Uterus (tissue), 2 donors: ENCODE results near the gene ADAMTSL1.

ENCODE experiments used
- POLR2A ChIP-seq, 2 donors: fragments of 450-650 bp; IDR thresholded peaks; one replicate each; pipeline ENCODE4 v1.6.1; 2016; ENCODE audit warnings: antibody characterized with exemption in 2 of 2, mild to moderate bottlenecking in 1 of 2, moderate library complexity in 1 of 2
- TF ChIP-seq, protein P1 (sequence below), 4 experiments: fragments of 200-600 bp in 2 of 4; fragments of 450-650 bp in 2 of 4; sonication (generic) in 2 of 4; IDR thresholded peaks; one replicate each; pipeline ENCODE4 v1.5.1; 2016 to 2019; ENCODE audit warnings: antibody characterized with exemption in 4 of 4, mild to moderate bottlenecking in 2 of 4, moderate library complexity in 1 of 4

DNA sequence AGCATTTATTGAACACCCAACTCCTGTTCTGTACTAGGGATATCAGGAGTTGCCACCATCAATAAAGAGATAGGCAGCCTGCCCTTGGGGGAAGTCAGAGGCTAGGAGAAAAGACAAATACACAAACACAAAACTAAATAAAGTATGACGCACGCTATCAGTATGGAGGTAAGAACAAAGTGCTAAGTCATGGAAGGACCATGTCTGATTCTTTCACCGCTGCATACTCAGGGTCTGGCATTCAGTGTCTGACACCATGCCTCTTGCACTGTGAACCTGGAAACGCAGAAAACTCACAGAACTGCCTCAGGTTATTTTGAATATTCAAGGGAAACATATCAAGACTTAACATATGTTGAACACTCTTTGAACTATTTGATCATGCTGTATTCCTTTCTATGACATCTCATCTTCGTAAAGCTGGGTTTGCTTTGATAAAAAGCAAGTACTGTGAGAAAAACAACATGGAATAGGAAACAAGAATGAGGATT, 65.3 kb downstream of the ADAMTSL1 start:
- TF ChIP-seq, protein P1, sequence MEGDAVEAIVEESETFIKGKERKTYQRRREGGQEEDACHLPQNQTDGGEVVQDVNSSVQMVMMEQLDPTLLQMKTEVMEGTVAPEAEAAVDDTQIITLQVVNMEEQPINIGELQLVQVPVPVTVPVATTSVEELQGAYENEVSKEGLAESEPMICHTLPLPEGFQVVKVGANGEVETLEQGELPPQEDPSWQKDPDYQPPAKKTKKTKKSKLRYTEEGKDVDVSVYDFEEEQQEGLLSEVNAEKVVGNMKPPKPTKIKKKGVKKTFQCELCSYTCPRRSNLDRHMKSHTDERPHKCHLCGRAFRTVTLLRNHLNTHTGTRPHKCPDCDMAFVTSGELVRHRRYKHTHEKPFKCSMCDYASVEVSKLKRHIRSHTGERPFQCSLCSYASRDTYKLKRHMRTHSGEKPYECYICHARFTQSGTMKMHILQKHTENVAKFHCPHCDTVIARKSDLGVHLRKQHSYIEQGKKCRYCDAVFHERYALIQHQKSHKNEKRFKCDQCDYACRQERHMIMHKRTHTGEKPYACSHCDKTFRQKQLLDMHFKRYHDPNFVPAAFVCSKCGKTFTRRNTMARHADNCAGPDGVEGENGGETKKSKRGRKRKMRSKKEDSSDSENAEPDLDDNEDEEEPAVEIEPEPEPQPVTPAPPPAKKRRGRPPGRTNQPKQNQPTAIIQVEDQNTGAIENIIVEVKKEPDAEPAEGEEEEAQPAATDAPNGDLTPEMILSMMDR (IDR thresholded peaks at IDR 0.05): no peak
- no peak for TF ChIP-seq POLR2A (IDR thresholded peaks at IDR 0.05)
